BE2C (cell line): Measurements from ENCODE around the gene CREB3L1.
"Not testable (repeated sequence)": the region's sequence is repeated elsewhere in the genome, so short reads cannot be mapped to it uniquely, and the experiment has no call there.

ENCODE experiments used
- DNase-seq: peaks from one replicate; pipeline ENCODE4 v3.0.0-alpha.2; 2020
- H3K27me3 ChIP-seq: fragments of 250-450 bp; sonication (Bioruptor Pico); 2 replicates; pipeline ENCODE4 v1.5.1; 2020; ENCODE audit warnings: mild to moderate bottlenecking
- H3K36me3 ChIP-seq: fragments of 250-450 bp; sonication (Bioruptor Pico); 2 replicates; pipeline ENCODE4 v1.5.1; 2020; ENCODE audit warnings: mild to moderate bottlenecking
- H3K4me1 ChIP-seq: fragments of 250-450 bp; sonication (Bioruptor Pico); 2 replicates; pipeline ENCODE4 v1.5.1; 2020
- H3K4me3 ChIP-seq: 2 replicates; pipeline ENCODE4 v1.5.1; 2011; ENCODE audit warnings: low read depth, low read length
- H3K9me3 ChIP-seq: fragments of 250-450 bp; sonication (Bioruptor Pico); 2 replicates; pipeline ENCODE4 v1.5.1; 2020
- TF ChIP-seq, protein P1 (sequence below): IDR thresholded peaks from 2 replicates; pipeline ENCODE4 v1.5.1; 2012; ENCODE audit warnings: mild to moderate bottlenecking, low read depth, low read length

Gene CREB3L1

DNA sequence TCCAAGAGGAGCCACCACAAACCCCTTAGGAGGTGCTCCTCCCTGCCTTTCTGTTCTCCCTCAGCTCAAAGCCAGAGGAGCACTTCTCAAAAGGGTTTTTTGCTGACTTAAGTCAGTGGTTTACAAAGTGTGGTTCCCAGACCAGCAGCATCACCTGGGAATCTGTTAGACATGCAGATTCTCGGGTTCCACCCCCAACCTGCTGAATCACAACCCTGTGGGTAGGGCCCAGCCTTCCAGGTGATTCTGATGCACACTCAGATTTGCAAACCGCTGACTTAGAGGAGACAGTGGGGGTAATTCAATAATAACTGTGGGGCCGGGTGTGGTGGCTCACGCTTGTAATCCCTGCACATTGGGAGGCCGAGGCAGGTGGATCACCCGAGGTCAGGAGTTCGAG, 22.8 kb downstream of the CREB3L1 start:
- no peaks in the 10 kb centered on the region for H3K27me3 ChIP-seq
- DNase-seq: no peak
- H3K9me3 ChIP-seq: no peaks in the 10 kb centered on the region
- H3K4me1 ChIP-seq: no peaks in the 10 kb centered on the region
- no peaks in the 10 kb centered on the region for H3K36me3 ChIP-seq
- H3K4me3 ChIP-seq: no peak overlapping the region
- TF ChIP-seq, protein P1, sequence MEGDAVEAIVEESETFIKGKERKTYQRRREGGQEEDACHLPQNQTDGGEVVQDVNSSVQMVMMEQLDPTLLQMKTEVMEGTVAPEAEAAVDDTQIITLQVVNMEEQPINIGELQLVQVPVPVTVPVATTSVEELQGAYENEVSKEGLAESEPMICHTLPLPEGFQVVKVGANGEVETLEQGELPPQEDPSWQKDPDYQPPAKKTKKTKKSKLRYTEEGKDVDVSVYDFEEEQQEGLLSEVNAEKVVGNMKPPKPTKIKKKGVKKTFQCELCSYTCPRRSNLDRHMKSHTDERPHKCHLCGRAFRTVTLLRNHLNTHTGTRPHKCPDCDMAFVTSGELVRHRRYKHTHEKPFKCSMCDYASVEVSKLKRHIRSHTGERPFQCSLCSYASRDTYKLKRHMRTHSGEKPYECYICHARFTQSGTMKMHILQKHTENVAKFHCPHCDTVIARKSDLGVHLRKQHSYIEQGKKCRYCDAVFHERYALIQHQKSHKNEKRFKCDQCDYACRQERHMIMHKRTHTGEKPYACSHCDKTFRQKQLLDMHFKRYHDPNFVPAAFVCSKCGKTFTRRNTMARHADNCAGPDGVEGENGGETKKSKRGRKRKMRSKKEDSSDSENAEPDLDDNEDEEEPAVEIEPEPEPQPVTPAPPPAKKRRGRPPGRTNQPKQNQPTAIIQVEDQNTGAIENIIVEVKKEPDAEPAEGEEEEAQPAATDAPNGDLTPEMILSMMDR: no peak

DNA sequence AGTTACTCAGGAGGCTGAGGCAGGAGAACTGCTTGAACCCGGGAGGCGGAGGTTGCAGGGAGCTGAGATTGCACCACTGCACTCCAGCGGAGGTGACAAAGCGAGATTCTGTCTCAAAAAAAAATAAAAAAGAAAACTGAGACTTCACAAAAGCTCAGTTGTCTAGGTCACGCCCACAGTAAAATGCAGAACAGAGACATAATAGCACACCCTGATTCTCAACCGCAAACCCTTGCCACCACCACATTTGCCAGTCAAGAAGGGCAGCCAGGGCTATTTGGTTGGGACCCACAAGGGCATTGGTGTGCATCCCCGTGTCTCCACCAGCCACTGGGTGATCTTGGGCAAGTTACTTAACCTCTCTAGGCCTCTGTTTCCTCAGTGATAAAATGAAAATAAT, 25.4 kb downstream of the CREB3L1 start:
- TF ChIP-seq, protein P1: no peak
- Histone ChIP-seq H3K36me3 (no peaks in the 10 kb centered on the region), H3K4me3 (no peak overlapping the region), H3K9me3 (no peaks in the 10 kb centered on the region), H3K4me1 (no peaks in the 10 kb centered on the region), H3K27me3 (no peaks in the 10 kb centered on the region)
- DNase-seq: no peak

DNA sequence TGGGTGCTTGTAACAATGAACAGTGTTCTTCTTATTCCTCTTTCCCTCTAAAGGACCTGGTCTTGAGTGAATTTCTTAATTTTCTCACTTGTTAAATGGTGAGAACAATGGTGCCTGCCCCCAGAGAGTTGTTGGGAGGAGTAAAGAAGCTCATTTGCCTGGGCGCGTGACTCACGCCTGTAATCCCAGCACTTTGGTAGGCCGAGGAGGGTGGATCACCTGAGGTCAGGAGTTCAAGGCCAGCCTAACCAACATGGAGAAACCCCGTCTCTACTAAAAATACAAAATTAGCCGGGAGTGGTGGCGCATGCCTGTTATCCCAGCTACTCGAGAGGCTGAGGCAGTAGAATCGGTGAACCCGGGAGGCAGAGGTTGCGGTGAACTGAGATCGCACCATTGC, 26.6 kb downstream of the CREB3L1 start:
- H3K4me1 ChIP-seq, H3K36me3 ChIP-seq, DNase-seq: not testable (repeated sequence)

DNA sequence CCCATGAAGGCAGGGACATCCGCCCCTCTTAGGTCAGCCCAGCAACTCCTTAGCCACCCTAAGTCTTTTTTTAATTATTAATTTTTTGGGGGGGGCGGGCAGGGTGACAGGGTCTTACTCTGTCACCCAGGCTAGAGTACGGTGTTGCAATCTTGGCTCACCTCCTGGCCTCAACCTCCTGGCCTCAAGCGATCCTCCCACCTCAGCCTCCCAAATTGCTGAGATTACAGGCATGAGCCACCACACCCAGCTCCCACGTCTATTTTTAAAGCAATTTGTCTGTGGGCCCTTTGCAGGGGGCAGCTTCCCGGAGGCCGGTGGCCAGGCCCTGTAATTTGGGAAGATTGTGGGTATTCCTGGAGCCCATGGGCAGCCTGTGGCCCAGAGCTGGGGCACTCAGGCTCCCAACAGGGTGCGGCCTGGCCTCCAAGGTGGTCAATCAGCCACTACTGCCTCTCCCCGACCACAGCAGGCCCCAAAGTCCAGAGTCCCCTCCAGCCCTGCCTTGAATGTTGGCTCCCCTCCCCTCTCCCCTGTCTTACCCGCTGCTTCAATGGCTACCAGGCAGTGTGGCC, 27.2 kb downstream of the CREB3L1 start:
- H3K27me3 ChIP-seq: no peaks in the 10 kb centered on the region
- no peak overlapping the region for H3K4me3 ChIP-seq
- H3K4me1 ChIP-seq: no peaks in the 10 kb centered on the region
- H3K36me3 ChIP-seq: no peaks in the 10 kb centered on the region
- no peak for DNase-seq
- TF ChIP-seq, protein P1: no peak
- H3K9me3 ChIP-seq: no peaks in the 10 kb centered on the region

More for the DNA sequence above, 26.6 kb downstream of the CREB3L1 start:
- not testable (repeated sequence) for H3K9me3 ChIP-seq, H3K4me3 ChIP-seq, H3K27me3 ChIP-seq

DNA sequence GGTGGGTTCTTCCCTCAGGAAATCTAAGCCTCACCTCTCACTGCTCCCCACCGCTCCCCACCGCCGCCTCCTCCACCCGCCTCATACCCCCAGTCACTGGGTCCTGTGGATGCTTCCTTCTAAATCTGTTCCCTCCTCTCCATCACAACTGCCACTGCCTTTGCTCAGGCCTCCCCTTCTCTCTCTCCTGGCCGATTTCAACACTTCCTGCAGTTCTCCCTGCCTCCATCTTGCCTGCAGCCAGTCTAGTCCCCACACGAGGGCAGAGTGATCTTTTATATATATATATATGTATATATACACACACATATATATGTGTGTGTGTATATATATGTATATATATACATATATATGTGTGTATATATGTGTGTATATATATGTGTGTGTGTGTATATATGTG, 27.8 kb downstream of the CREB3L1 start:
- no peak overlapping the region for H3K4me3 ChIP-seq

DNA sequence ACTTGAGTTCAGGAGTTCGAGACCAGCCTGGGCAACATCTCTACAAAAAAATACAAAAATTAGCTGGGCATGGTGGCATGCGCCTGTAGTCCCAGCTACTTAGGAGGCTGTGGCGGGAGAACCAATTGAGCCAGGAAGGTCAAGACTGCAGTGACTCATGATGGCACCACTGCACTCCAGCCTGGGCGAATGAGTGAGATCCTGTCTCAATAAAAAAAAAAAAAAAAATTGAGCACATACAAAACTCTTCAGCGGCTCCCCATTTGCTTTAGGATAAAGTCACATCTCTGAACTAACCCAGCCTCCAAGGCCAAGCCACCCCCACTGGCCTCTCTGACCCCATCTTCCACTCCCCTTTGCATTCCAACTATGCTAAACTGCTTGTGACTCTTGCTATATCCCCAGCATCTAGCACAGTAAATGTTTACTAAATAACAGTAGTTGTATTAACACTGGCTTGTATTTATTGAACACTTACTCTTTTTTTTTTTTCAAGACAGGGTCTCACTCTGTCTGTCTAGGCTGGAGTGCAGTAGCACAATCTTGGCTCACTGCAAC, 28.9 kb downstream of the CREB3L1 start:
- Histone ChIP-seq H3K36me3 (no peaks in the 10 kb centered on the region), H3K9me3 (no peaks in the 10 kb centered on the region), H3K4me3 (no peak overlapping the region), H3K4me1 (no peaks in the 10 kb centered on the region), H3K27me3 (no peaks in the 10 kb centered on the region)
- DNase-seq: no peak
- TF ChIP-seq, protein P1: no peak

More for the DNA sequence above, 27.8 kb downstream of the CREB3L1 start:
- H3K36me3 ChIP-seq: no peaks in the 10 kb centered on the region
- TF ChIP-seq, protein P1: peak; percentile 4; the same call in 1 of the 2 replicates
- H3K9me3 ChIP-seq: no peaks in the 10 kb centered on the region
- no peak for DNase-seq
- no peaks in the 10 kb centered on the region for H3K27me3 ChIP-seq
- no peaks in the 10 kb centered on the region for H3K4me1 ChIP-seq
